Neural progenitor cell (in vitro differentiated cells): Measurements from ENCODE around the gene DVL3. TPM values are rescaled to one million over a fixed set of nuclear protein-coding genes. Genes with fewer than 3 reads are reported as not detected.

Source experiments
- DNase-seq: peaks from one replicate; pipeline ENCODE4 v3.0.0-alpha.2; 2016; ENCODE audit warnings: low spot score
- H2AFZ ChIP-seq: fragments of 200-600 bp; sonication (generic); replicated peaks from 2 replicates; pipeline ENCODE4 v1.6.1; 2016; ENCODE audit warnings: antibody characterized with exemption
- H3F3A ChIP-seq: fragments of 200-600 bp; sonication (generic); 2 replicates; pipeline ENCODE4 v1.6.1; 2016; ENCODE audit warnings: antibody characterized with exemption, low read depth
- H3K27ac ChIP-seq: fragments of 200-600 bp; sonication (generic); 2 replicates; pipeline ENCODE4 v1.5.1; 2016; ENCODE audit warnings: mild to moderate bottlenecking
- H3K27me3 ChIP-seq: fragments of 200-600 bp; sonication (generic); 2 replicates; pipeline ENCODE4 v1.6.1; 2016; ENCODE audit warnings: mild to moderate bottlenecking, moderate library complexity
- H3K36me3 ChIP-seq: fragments of 200-600 bp; sonication (generic); 2 replicates; pipeline ENCODE4 v1.5.1; 2016
- H3K4me1 ChIP-seq: fragments of 200-600 bp; sonication (generic); 2 replicates; pipeline ENCODE4 v1.6.1; 2016; ENCODE audit warnings: mixed run types
- H3K4me2 ChIP-seq: fragments of 200-600 bp; sonication (generic); 2 replicates; pipeline ENCODE4 v1.6.1; 2016
- H3K4me3 ChIP-seq: fragments of 200-600 bp; sonication (generic); 2 replicates; pipeline ENCODE4 v1.5.1; 2016
- H3K79me2 ChIP-seq: fragments of 200-600 bp; sonication (generic); 2 replicates; pipeline ENCODE4 v1.6.1; 2016; ENCODE audit warnings: low read depth
- H3K9ac ChIP-seq: fragments of 200-600 bp; sonication (generic); 2 replicates; pipeline ENCODE4 v1.6.1; 2016
- H3K9me3 ChIP-seq: fragments of 200-600 bp; sonication (generic); 2 replicates; pipeline ENCODE4 v1.5.1; 2016; ENCODE audit warnings: low read depth
- H4K20me1 ChIP-seq: fragments of 200-600 bp; sonication (generic); 2 replicates; pipeline ENCODE4 v1.6.1; 2016; ENCODE audit warnings: low read depth
- H3K27ac Mint-ChIP-seq: 3 replicates; pipeline ENCODE4 v1.8.0; 2021; ENCODE audit warnings: mixed read lengths
- H3K27me3 Mint-ChIP-seq: 2 replicates; pipeline ENCODE4 v1.8.0; 2022; ENCODE audit warnings: low read depth, mild to moderate bottlenecking, inconsistent platforms, moderate library complexity, mixed read lengths; ENCODE audit not compliant: insufficient read depth
- H3K36me3 Mint-ChIP-seq: 3 replicates; pipeline ENCODE4 v1.8.0; 2021; ENCODE audit warnings: mixed read lengths
- H3K4me1 Mint-ChIP-seq: 3 replicates; pipeline ENCODE4 v1.8.0; 2021; ENCODE audit warnings: mixed read lengths
- H3K4me3 Mint-ChIP-seq: 3 replicates; pipeline ENCODE4 v1.8.0; 2021; ENCODE audit warnings: mild to moderate bottlenecking, moderate library complexity, mixed read lengths
- H3K9me3 Mint-ChIP-seq: 3 replicates; pipeline ENCODE4 v1.8.0; 2020; ENCODE audit warnings: mixed read lengths
- CTCF ChIP-seq: fragments of 200-600 bp; sonication (generic); IDR thresholded peaks from 2 replicates; pipeline ENCODE4 v1.5.1; 2017; ENCODE audit warnings: antibody characterized with exemption, mild to moderate bottlenecking
- EZH2 ChIP-seq: fragments of 200-600 bp; sonication (generic); IDR thresholded peaks from 2 replicates; pipeline ENCODE4 v1.6.1; 2017; ENCODE audit warnings: antibody characterized with exemption, mild to moderate bottlenecking, moderate library complexity
- EZH2phosphoT487 ChIP-seq: fragments of 200-600 bp; sonication (generic); IDR thresholded peaks from 2 replicates; pipeline ENCODE4 v1.6.1; 2017; ENCODE audit warnings: antibody characterized with exemption
- total RNA-seq: library from RNA; depleted of rRNA; stranded (reverse); fragments of >200 nt; gene quantifications from 2 replicates; pipeline ENCODE4 v1.2.3, GENCODE V29; 2015; ENCODE audit warnings: low replicate concordance

DVL3 gene
- total RNA-seq, 1 donor from 2014 or later: 29.8 TPM

DNA sequence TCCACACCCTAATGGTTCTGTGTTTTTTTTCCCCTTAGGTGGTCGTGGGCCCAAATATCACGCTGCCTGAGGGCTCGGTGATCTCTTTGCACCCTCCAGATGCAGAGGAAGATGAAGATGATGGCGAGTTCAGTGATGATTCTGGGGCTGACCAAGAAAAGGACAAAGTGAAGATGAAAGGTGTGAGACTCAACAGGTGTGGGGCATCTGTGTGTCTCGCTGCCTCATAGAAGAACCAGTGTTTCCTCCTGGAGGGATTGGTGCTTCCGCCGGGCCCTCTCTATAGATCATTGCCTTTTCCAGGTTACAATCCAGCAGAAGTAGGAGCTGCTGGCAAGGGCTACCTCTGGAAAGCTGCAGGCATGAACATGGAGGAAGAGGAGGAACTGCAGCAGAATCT lies 13.0 kb upstream of the DVL3 start:
- H2AFZ ChIP-seq: no peak overlapping the region
- DNase-seq: no peak
- H3K4me3 ChIP-seq: no peak overlapping the region
- no peaks in the 10 kb centered on the region for H3K4me1 ChIP-seq
- no peaks in the 10 kb centered on the region for H3K36me3 ChIP-seq
- peaks cover 17% of the 10 kb centered on the region for H3K36me3 Mint-ChIP-seq
- no peak overlapping the region for H3K4me3 Mint-ChIP-seq
- peaks cover 1% of the 10 kb centered on the region for H3K4me1 Mint-ChIP-seq
- no peak overlapping the region for H3K27ac Mint-ChIP-seq
- no peak for TF ChIP-seq EZH2
- no peak for TF ChIP-seq CTCF
- TF ChIP-seq EZH2phosphoT487: no peak
- H3K27me3 ChIP-seq: no peaks in the 10 kb centered on the region
- H3K9ac ChIP-seq: no peak overlapping the region
- H4K20me1 ChIP-seq: peaks cover 6% of the 10 kb centered on the region
- no peak overlapping the region for H3K4me2 ChIP-seq
- H3K9me3 ChIP-seq: no peaks in the 10 kb centered on the region
- peaks cover 9% of the 10 kb centered on the region for H3F3A ChIP-seq
- H3K27me3 Mint-ChIP-seq: peaks cover 11% of the 10 kb centered on the region
- no peak overlapping the region for H3K27ac ChIP-seq
- H3K79me2 ChIP-seq: peaks cover 19% of the 10 kb centered on the region
- H3K9me3 Mint-ChIP-seq: no peaks in the 10 kb centered on the region

DNA sequence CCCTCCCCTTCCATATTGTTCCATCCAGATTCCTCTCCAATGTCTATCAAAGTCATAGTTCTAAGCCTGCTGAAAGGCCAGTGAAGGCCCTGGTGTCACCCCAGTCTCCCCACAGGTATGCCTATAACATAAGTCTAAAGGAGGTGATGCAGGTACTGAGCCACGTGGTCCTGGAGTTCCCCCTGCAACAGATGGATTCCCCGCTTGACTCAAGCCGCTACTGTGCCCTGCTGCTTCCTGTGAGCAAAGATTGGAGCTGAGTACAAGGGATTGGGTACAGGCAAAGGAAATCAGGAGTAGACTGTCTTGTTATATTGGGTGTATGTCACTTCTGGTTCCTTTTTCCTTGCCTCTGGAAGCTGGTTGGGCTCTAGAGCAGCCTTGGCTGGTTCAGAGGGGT lies 11.8 kb upstream of the DVL3 start:
- no peaks in the 10 kb centered on the region for H3K9me3 Mint-ChIP-seq
- H3K27ac Mint-ChIP-seq: no peak overlapping the region
- TF ChIP-seq EZH2 (no peak), EZH2phosphoT487 (no peak), CTCF (no peak)

GRCh38 chr3:184144505-184144904 lies 10.7 kb upstream of the DVL3 start:
- no peak overlapping the region for H3K9ac ChIP-seq
- H3K36me3 Mint-ChIP-seq: peaks cover 15% of the 10 kb centered on the region
- no peak overlapping the region for H3K27ac ChIP-seq
- no peak for TF ChIP-seq EZH2phosphoT487
- H3K9me3 ChIP-seq: no peaks in the 10 kb centered on the region
- H3F3A ChIP-seq: peaks cover 9% of the 10 kb centered on the region
- no peaks in the 10 kb centered on the region for H3K27me3 ChIP-seq
- peaks cover 11% of the 10 kb centered on the region for H3K27me3 Mint-ChIP-seq
- no peak overlapping the region for H2AFZ ChIP-seq
- no peak for DNase-seq
- H3K27ac Mint-ChIP-seq: no peak overlapping the region
- no peak overlapping the region for H3K4me2 ChIP-seq
- H3K4me3 ChIP-seq: no peak overlapping the region
- no peaks in the 10 kb centered on the region for H3K36me3 ChIP-seq
- H3K4me1 ChIP-seq: no peaks in the 10 kb centered on the region
- no peaks in the 10 kb centered on the region for H3K9me3 Mint-ChIP-seq
- peaks cover 6% of the 10 kb centered on the region for H4K20me1 ChIP-seq
- peaks cover under 1% of the 10 kb centered on the region for H3K79me2 ChIP-seq
- no peak overlapping the region for H3K4me3 Mint-ChIP-seq
- no peaks in the 10 kb centered on the region for H3K4me1 Mint-ChIP-seq

More for the DNA sequence above, 11.8 kb upstream of the DVL3 start:
- peaks cover 15% of the 10 kb centered on the region for H3K36me3 Mint-ChIP-seq
- no peak overlapping the region for H3K4me3 Mint-ChIP-seq
- H3K36me3 ChIP-seq: no peaks in the 10 kb centered on the region
- H3K79me2 ChIP-seq: peaks cover 10% of the 10 kb centered on the region
- H3K27me3 ChIP-seq: no peaks in the 10 kb centered on the region
- H2AFZ ChIP-seq: no peak overlapping the region
- H3K27me3 Mint-ChIP-seq: peaks cover 11% of the 10 kb centered on the region
- no peaks in the 10 kb centered on the region for H3K4me1 ChIP-seq
- no peak overlapping the region for H3K9ac ChIP-seq
- H3K4me2 ChIP-seq: no peak overlapping the region
- no peaks in the 10 kb centered on the region for H3K4me1 Mint-ChIP-seq
- no peak overlapping the region for H3K4me3 ChIP-seq
- H4K20me1 ChIP-seq: peaks cover 6% of the 10 kb centered on the region
- peaks cover 9% of the 10 kb centered on the region for H3F3A ChIP-seq
- H3K9me3 ChIP-seq: no peaks in the 10 kb centered on the region
- H3K27ac ChIP-seq: no peak overlapping the region
- no peak for DNase-seq

DNA sequence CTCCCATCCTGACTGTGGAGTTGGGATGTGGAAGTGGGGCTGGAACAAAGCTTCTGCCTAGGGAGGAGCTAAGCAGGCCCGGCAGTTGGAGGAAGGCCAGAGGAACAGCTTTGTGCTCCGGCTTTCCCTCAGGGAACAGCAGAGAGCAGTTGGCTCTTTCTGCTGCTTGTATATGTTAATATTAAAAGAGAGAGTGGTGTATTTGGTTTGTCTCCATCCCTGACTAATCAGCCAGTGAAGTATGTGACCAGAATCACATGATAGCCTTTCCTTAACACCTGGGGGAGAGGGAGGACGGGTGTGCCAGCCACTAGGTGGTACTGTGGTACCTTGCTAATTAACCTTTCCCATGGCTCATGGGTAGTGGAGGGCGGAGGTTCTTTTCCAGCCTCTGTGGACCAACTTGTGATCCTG lies 10.1 kb upstream of the DVL3 start:
- H3K27ac Mint-ChIP-seq: no peak overlapping the region
- H4K20me1 ChIP-seq: peaks cover 6% of the 10 kb centered on the region
- H3K36me3 Mint-ChIP-seq: peaks cover 15% of the 10 kb centered on the region
- DNase-seq: peak; percentile 65
- no peaks in the 10 kb centered on the region for H3K9me3 ChIP-seq
- no peaks in the 10 kb centered on the region for H3K79me2 ChIP-seq
- no peaks in the 10 kb centered on the region for H3K9me3 Mint-ChIP-seq
- H3K4me1 ChIP-seq: no peaks in the 10 kb centered on the region
- H3K27me3 Mint-ChIP-seq: peaks cover 11% of the 10 kb centered on the region
- H3K4me1 Mint-ChIP-seq: no peaks in the 10 kb centered on the region
- TF ChIP-seq CTCF (peak; percentile 53), EZH2phosphoT487 (no peak)
- peaks cover 13% of the 10 kb centered on the region for H3F3A ChIP-seq
- H3K27me3 ChIP-seq: no peaks in the 10 kb centered on the region
- H3K27ac ChIP-seq: no peak overlapping the region
- H2AFZ ChIP-seq: no peak overlapping the region
- no peak overlapping the region for H3K4me3 ChIP-seq
- no peak overlapping the region for H3K9ac ChIP-seq
- H3K36me3 ChIP-seq: no peaks in the 10 kb centered on the region
- H3K4me3 Mint-ChIP-seq: no peak overlapping the region
- H3K4me2 ChIP-seq: no peak overlapping the region
